UCSD-AML1 (cell line): Measurements from ENCODE around the gene ANKRD28.

Experiments
- DNase-seq: peaks from one replicate; lab custom pipeline; 2025; ENCODE audit not compliant: unreplicated experiment; lab: John Stamatoyannopoulos, UW

The ANKRD28 gene

DNA sequence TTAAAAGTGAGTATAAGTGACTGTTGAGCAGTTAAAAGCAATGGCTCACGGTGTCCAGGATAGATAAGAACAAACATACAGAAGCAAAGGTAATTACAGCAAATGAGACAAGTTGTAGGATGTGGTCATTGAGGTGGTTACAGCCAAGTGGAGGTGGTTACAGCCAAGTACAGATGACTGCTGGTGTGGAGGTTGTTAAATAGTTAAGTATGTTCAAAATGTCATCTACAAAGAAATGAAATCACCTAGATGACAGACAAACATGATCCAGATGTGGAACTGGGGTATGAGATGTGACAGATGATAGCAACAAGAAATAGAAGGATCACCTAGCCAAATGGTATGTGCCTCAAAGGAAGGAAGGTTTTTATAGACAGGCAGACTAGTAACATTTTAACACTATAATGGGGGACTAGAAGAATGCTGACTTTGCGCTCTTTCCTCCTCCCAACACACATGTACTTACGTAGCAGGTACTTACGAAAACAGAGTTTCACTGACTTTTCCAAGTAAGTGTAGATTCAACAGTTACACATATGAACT is 6.8 kb upstream of the ANKRD28 start:
- DNase-seq = no peak

DNA sequence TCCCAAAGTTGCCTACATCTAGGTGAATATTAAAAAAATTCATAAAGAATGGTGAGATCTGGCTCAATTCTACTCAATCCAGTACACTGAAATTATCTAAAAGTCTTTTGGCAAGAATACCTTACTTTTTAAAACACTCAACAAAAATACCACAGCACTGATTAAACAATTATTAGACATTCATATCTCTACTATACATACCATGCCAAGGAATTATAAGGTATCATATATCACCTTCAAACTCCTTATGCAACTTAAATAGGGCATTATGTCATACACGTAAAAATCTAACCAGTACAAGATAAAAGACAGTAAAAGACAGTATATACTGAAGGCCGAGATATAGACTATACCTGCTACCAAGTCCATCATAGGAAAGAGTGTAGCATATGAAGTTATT is 6.1 kb upstream of the ANKRD28 start:
- DNase-seq = no peak

DNA sequence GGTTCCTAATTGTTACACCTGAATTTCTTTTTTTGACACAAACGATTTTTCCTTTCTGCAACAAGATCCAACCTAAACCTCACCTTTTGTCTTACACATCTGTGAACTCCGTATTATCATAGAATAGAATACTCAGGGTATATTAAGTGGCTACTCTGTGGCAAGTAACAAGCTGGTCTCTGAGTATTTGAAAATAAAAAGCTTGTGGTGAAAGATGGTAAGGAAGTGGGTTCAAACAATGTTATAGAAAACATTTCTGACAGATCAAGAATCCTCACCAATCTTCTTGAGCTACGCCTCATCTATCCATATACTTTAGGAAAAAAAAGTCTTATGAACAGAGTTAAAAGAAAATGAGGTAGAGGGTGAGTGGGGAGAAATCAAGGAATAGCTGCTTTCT is 3.5 kb upstream of the ANKRD28 start:
- DNase-seq = no peak

DNA sequence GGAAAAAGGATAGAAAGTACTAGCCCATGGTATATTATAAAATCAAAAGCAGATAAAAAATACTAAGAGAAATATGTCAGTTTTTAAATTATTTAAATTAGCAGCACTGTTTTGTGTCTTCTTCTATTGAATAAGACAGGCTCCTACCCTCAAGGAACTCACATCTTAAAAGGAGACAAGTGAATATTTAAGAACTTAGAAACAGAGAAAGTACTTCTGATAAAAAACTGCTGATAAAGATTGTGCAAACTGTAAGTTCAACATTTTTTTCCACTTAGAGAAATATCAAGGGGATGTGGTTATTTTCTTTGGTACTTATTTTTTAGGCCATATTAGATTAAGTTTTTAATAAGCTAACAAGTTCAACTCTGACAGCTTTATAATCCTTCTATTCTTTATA is 3.0 kb upstream of the ANKRD28 start:
- no peak for DNase-seq

DNA sequence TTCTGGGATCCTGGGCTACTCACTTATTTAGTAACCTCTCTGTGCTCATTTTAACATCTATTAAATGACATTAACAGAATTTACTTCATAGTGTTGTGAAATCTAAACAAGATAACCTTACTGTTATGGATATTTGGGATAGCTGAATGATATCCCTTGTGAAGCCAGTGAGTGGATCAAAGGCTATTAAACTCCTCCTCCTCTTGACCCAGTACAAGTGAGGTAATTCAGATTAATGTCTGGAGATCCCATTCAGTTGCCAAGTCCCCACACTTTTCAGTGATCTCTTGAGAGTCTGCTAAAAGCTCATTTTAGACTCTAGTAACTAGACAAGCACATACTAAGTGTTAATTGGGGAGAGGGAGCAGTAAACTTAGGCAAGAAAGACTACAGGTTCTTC is 2.5 kb upstream of the ANKRD28 start:
- DNase-seq = no peak

DNA sequence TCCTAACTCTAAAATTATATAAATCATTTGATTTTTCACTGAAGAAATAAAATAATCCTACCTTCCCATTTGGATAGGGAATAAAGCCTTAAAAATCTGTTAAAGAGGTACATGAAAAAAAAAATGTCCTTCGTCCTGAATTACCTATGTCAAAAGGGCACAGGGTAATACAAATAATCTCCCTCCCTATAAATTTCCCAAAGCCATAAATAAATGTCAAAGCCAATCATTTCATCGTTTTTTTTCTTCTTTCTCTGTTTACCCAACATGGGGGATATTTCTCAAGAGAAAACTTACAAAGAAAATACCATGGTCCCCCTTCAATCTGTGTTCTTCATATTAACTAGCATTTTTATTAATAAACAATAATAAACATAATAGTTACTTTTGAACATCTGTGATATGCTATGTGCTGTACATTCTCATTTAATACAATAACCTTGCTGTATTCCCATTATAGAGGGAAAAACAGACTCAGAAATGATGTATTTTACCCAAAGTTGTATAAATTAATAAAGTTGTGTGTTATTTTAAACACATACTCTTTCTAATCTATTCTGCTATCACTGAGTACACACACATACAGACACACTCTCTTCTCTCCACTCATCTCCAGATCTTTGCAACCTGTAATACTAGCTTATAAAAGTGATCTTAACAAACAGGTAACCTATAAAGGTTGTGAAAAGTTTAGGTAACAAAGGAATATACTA is 910 bp upstream of the ANKRD28 start:
- DNase-seq = no peak

DNA sequence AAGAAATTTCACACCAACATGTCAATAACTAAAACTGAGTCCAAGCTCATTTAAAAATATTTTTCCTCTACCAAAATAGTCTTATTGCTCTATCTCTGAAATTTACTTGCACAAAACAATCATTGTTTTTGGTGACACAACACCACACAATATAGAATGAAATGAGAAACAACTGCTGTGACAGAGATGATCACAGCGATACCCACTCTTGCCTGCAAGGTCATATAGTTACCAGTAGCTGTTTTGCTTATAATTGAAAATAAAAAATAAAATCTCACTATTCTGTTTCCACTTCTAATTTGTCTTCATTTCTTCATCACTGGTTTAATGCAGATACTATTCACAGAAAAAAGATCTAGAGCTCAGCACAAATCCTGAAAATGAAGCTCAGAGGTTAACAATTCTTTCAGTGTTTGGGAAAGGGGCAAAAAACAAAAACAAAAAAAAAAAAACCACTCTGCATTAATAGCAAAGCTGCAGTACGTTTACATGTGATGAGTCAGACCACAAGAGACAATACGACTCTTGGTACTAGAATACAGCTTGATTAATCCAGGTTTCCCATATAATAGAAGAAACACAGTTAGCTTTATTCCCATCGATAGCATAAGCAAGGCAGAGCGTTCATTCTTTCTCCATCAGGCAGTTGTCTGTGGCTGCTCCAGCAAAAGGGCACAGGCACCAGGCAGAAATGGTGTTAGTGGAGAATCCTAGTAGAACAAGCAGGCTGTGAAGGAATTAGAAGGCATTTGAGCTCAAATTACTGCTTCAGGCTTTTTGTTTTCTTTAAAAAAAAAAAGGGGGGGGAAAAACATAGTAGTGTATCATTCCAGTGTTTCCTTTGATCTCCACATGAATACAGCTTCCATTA is 773 bp downstream of the ANKRD28 start:
- DNase-seq = no peak

DNA sequence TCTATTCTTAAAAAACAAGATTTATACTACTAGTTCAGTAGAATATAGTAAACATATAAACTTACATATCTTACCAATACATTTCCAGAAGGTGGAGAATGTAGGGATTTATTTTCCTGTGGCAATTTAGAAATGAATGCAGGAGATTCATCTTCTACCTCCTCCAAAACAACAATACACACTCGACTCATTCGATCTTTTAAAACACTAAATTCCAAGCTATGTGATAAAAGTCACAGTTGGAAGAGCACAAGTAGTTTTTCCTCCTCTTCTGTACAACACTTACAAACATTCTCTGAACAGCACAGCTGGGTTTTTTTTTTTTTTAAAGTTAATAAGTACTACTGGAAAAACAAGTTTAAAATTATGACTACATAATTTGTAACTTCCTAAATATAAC is 1.4 kb downstream of the ANKRD28 start:
- DNase-seq = no peak

DNA sequence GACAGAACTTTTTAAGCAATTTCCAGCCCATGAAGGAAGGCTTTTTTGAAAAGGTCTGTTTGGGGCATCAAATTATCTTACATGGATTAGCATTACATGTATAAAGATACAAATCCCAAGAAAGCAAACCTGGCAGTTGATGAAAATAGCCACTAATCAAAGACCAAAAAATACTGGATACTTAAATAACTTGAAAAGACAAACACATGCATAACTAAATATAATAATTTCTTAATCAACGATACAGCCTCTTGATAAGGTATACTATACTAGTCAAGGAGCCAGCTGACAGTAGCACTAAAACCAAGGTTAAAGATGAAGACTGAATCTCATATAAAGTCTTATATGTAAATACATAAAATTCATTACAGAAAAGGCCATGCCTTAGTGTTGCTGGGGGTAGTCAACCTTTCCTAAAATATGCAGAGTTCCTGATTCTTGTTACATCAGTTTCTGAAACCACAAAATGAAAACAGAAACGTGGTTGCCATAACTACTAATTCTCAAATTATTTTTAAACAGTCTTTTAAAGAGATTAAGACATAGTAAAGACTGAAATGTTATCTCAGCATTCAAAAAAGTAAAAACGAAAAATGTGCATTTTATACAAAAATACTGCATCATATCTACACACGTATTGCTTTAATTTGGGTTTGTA is 2.0 kb downstream of the ANKRD28 start:
- DNase-seq = no peak

DNA sequence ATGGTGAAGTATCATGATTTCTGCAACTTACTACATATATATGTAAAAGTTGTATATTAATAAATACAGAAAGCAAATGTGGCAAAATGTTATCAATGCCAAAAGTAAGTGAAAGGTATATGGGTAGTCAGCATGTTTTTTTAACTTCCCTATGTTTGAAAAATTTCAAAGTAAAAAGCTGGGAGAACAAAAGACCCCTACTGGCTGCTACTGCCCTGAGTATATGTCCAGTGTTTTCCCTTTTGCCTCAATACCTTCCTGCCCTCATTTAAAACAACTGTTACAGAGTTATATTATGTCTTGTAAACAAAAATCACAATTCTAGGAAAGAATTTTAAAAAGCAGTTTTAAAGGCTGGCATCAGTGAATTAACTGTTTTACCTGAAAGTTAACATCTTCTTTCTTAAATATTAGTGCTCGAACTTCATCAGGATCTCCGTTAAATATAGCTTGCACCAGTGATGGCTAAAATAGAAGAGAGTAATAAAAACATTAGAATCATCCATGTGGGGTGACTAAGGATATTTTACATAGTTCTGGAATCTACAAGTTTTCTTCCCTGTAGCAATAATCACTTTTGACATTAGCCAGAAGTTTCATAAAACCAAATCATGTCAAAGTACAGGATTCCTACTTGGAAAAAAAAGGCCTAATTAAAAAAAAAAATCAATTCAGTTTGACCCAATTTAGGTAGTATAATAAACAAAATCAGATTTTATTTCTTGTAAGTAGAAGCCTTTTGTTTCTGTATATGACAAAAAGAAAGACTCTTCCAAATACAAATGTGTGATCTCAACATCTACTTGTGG is 2.7 kb downstream of the ANKRD28 start:
- no peak for DNase-seq

DNA sequence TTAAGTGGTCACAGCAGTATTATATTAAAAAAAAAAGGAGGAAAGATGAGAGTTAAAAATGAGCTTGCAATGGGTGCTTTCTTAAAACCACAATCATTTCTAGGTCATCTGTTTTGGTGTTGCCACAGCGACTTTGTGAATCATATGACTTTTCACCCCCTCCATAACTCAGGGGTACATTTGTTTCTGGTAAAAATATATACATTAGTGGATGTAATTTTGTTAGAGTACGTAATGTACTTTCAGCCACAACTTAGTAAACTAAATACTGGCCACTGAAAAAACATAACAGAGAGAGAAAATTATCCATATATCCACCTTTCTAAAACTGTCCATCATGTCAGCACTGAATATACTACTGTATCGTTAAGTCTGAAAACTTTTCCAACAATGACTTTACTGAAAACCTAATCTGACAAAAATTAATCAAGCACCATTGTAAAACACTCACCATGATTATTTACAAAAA is 3.4 kb downstream of the ANKRD28 start:
- no peak for DNase-seq

DNA sequence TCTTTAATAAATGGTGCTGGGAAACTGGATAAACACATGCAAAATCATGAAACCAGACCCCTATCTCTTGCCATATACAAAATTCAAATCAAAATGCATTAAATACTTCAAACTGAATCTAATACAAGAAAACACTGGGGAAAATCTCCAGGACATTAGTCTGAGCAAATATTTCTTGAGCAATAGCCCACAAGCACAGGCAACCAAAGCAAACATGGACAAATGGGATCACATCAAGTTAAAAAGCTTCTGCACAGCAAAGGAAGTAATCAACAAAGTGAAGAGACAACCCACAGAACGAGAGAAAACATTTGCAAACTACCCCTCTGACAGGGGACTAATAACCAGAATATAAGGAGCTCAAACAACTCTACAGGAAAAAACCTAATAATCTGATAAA is 6.3 kb downstream of the ANKRD28 start:
- no peak for DNase-seq

DNA sequence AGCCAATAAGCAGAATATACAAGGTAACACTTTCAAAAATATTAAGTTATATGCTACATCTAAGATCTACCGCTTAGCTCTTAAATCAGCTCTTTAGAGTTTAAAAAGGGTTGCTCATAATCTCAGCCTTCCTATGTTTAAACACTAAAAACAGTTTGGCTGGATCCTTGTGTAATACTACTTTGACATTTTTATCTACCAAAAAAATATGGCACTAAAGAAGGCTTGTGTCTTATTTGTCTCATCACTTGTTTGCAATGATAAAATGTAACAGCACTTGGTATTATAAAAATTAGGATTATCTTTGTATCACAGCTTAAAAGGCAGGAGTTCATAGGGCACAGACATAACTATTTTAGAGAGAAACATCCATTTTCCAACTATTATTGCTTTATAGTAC is 9.8 kb downstream of the ANKRD28 start:
- DNase-seq = no peak

DNA sequence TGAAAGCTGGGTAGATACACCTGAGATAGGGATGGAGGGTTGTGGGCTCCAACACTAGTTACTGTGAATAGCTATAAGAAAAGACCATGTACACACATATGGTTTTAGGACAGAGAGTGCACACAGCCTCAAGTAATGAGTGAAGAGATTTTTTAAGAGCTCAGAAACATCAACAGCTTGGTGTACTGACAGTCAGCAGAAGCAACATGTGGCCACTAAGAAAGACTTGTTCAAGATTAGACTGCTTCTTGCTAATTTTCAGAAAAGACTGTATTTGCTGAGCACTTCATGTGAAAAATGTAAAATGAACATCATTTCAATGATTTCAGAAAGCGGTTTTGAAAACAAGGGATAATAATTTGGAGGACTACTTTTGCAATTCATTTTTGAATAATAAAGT is 10.3 kb downstream of the ANKRD28 start:
- no peak for DNase-seq

DNA sequence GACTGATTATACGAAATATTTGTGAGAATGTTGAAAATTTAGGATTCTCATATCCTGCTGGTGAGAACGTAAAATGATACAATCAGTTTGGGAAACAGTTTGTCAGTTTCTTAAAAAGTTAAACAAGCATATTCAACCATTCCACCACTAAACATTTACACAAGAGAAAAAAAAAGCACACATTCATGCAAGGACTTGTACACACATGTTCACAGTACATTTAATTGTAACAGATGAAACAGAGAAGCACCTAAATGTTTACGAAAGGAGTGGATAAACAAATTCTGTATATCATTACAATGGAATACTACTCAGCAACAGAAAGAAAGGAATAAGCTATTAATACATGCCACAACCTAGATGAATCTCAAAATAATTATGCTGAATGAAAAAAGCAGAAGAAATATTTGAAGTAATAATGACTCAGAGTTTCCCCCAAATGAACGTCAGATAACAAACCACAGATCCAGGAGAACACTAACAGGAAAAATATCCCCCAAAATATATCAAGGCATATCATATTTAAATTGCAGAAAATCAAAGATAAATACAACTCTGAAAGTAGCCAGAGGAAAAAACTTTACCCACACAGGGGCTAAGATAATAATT is 14.3 kb downstream of the ANKRD28 start:
- DNase-seq = no peak

DNA sequence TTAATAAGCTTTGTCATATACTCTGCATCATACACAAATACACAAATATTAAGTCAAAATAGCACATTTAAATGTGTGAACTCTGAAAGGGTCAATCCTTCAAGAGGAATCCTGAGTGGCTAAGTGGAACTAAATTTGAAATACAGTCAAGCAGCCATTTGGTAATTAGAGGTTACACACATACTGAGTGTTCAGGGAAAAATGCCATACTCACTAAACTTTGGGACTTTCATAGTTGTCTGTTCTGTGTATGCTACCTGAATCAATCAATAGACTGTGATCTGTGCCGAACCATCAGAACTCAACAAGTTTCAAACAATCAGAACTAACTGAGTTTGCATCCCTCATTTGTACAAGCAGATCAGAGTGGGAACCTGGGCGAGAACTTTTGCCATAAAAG is 15.3 kb downstream of the ANKRD28 start:
- DNase-seq = no peak

DNA sequence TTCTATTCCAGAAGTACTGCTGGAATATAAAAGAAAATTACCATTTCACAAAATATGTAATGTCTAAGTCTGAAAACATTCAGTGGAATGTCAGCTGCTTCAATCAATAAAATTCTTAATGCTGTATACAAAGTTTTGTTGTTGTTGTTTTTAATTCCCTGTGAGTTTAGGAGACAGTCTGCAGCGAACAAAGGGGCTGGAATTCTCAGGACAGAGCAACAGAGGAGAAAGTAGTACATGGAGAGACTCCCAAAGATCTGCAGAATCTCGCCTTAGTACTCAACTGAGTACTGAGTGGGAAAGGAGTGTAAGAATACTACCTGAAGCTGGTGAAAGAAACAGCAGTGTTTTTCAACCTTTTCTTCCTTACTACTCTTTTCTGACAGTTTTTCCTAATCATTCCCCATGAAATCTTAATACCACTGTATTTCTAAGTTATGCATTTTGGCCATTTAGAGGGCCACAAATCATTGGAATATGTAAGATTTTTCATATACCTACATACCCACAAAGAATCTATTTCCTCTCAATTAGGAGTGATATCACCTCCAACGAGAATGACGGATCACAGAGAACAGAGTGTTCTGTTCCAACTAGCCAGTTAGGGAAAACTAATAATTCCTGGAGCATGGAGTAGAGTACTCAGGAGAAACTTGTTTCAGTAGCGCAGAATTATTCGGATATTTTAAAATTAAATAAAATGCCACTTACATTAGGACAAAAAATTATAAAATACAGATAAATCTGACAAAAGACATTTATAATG is 16.0 kb downstream of the ANKRD28 start:
- DNase-seq = no peak

DNA sequence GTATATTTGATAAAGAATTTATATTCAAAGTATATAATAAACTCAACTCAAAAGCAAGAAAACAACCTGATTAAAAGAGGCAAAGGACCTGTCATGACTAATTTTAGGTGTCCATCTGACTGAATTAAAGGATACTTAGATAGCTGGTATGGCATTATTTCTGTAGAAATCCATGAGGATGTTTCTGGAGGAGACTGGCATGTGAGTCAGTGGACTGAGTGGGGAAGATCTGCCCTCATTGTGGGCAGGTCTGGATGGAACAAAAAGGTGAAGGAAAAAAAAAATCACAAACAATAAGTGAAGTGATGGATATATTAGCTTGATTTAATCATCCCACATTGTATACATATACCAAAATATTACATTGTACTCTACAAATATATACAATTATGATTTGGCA is 16.6 kb downstream of the ANKRD28 start:
- no peak for DNase-seq

DNA sequence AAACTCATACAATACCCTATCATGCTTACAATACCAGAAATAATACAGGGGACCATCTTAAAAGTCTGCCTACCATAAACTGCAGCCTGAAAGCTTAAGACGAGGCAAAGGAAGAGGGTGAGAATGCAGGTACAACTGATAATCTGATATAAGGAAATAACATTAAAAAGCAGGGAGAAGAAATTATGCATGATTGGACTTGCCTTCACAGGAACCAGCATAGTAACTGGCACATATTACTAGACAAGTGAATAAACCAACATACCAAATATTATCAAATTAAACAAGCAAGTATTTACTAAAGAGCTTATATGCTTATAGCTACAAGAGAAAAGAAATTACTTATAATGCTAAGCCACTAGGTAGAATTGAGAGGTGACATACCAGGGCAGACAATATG is 18.7 kb downstream of the ANKRD28 start:
- no peak for DNase-seq
